LHCN-M2 (cell line): ENCODE data around the gene EFCAB8. TPM values are rescaled to one million over a fixed set of nuclear protein-coding genes. Genes with fewer than 3 reads are reported as not detected.
"Not testable (repeated sequence)": the region's sequence is repeated elsewhere in the genome, so short reads cannot be mapped to it uniquely, and the experiment has no call there.

Experiments
- DNase-seq: peaks from one replicate; pipeline ENCODE4 v3.0.0-alpha.2; 2012; ENCODE audit warnings: low read depth
- total RNA-seq: library from RNA; depleted of rRNA; stranded (reverse); fragments of >200 nt; gene quantifications from 2 replicates; pipeline ENCODE4 v1.2.3, GENCODE V29; 2014

Gene EFCAB8
- total RNA-seq, 1 experiment from 2014 or later: 0.17 TPM

- DNase-seq: no peak
Measured at GRCh38 chr20:32970115-32970972, 111.6 kb downstream of the EFCAB8 start.

GRCh38 chr20:32970973-32971300, 112.2 kb downstream of the EFCAB8 start:
- DNase-seq: no peak

- no peak for DNase-seq
Measured at GRCh38 chr20:32971703-32972161, 113.0 kb downstream of the EFCAB8 start.

GRCh38 chr20:32972181-32973076, 113.7 kb downstream of the EFCAB8 start:
- DNase-seq: no peak

- no peak for DNase-seq
Measured at GRCh38 chr20:32973077-32973717, 114.5 kb downstream of the EFCAB8 start.

- not testable (repeated sequence) for DNase-seq
Measured at GRCh38 chr20:32974204-32975064, 115.7 kb downstream of the EFCAB8 start.

- not testable (repeated sequence) for DNase-seq
Measured at GRCh38 chr20:32975121-32975520, 116.4 kb downstream of the EFCAB8 start.

GRCh38 chr20:32975698-32976674, 117.3 kb downstream of the EFCAB8 start:
- no peak for DNase-seq

GRCh38 chr20:32976746-32977145, 118.0 kb downstream of the EFCAB8 start:
- no peak for DNase-seq

- no peak for DNase-seq
Measured at GRCh38 chr20:32977281-32978008, 118.7 kb downstream of the EFCAB8 start.

GRCh38 chr20:32978009-32978335, 119.2 kb downstream of the EFCAB8 start:
- DNase-seq: no peak

- DNase-seq: no peak
Measured at GRCh38 chr20:32979201-32979998, 120.7 kb downstream of the EFCAB8 start.

GRCh38 chr20:32980131-32980941, 121.6 kb downstream of the EFCAB8 start:
- no peak for DNase-seq

GRCh38 chr20:32980990-32981389, 122.3 kb downstream of the EFCAB8 start:
- DNase-seq: no peak

GRCh38 chr20:32982617-32983458, 124.1 kb downstream of the EFCAB8 start:
- no peak for DNase-seq

GRCh38 chr20:32983459-32984112, 124.9 kb downstream of the EFCAB8 start:
- DNase-seq: no peak
